Activated CD4-positive, alpha-beta T cell treated with anti-CD3 and anti-CD28 coated beads for 1 hour (primary cell): ENCODE results near the gene P2RY6.

Experiments
- DNase-seq: peaks from one replicate; pipeline ENCODE4 v3.0.0-alpha.2; 2020

P2RY6 gene

GRCh38 chr11:73340164-73340563 is 68.0 kb downstream of the P2RY6 start:
- no peak for DNase-seq

- DNase-seq, result no peak
These were observed 70.5 kb downstream of the P2RY6 start for GRCh38 chr11:73342633-73343032.

GRCh38 chr11:73343076-73343873 is 71.1 kb downstream of the P2RY6 start:
- no peak for DNase-seq

GRCh38 chr11:73344191-73344607 is 72.1 kb downstream of the P2RY6 start:
- DNase-seq, result no peak

- no peak for DNase-seq
These were observed 73.5 kb downstream of the P2RY6 start for GRCh38 chr11:73345481-73346160.

GRCh38 chr11:73346186-73346935 is 74.2 kb downstream of the P2RY6 start:
- no peak for DNase-seq

- no peak for DNase-seq
These were observed 74.9 kb downstream of the P2RY6 start for GRCh38 chr11:73347067-73347466.
